Sciatic nerve (tissue), 2 donors: ENCODE results near the gene CKLF. TPM values are rescaled to one million over a fixed set of nuclear protein-coding genes. Genes with fewer than 3 reads are reported as not detected.
A peak's percentile ranks its signal among the peaks of the same experiment; 100 is the strongest.
"Not testable (repeated sequence)": the region's sequence is repeated elsewhere in the genome, so short reads cannot be mapped to it uniquely, and the experiment has no call there.

Source experiments
- ATAC-seq: fragments of 200-7000 bp; cut with Tn5 transposase; one replicate; pipeline ENCODE4 v1.9.1; 2020; ENCODE audit warnings: mild to moderate bottlenecking, moderate library complexity
- DNase-seq: peaks from one replicate; pipeline ENCODE4 v3.0.0-alpha.2; 2020; ENCODE audit warnings: low spot score
- intact Hi-C: fragments of 100-400 bp; cut with DNase I; formaldehyde crosslinking; loops from one replicate; pipeline ENCODE4 v1.14.2; 2022
- total RNA-seq: library from RNA; stranded (reverse); fragmentation: NEBNext Ultra II Directional; extraction: Animal tissue kit (Norgen Biotek cat#: 25700); gene quantifications from one replicate; pipeline ENCODE4 v1.2.1, GENCODE V29; 2021
- donor health status: DM: no; HTN: no; CAD: no.
- donor health status: DM: no; HTN: no; CAD: no.

Gene CKLF
- 36.9 TPM for total RNA-seq

GRCh38 chr16:66552286-66553177 is at the start of gene CKLF:
CKLF (plus strand) TSS chr16:66552576; CDS start chr16:66552716, 140 bp downstream.
- peak; percentile 94 for DNase-seq
- intact Hi-C loops, result no loop called here
- peak; percentile 93 for ATAC-seq

GRCh38 chr16:66503030-66503429 is 49.3 kb upstream of the CKLF start:
- ATAC-seq, result peak; percentile 82
- DNase-seq, result peak; percentile 63
- intact Hi-C loops, result no loop called here

- DNase-seq, result no peak
- no peak for ATAC-seq
- intact Hi-C loops, result no loop called here
Measured at GRCh38 chr16:66503612-66504011, 48.8 kb upstream of the CKLF start.

- DNase-seq (no peak), ATAC-seq (no peak)
- intact Hi-C loops, result no loop called here
Measured at GRCh38 chr16:66507731-66508239, 44.6 kb upstream of the CKLF start.

GRCh38 chr16:66508248-66508913 is 44.0 kb upstream of the CKLF start:
- ATAC-seq (no peak), DNase-seq (no peak)
- intact Hi-C loops, result no loop called here

- intact Hi-C loops, result no loop called here
- ATAC-seq (no peak), DNase-seq (peak; percentile 53)
Measured at GRCh38 chr16:66508914-66509496, 43.4 kb upstream of the CKLF start.

GRCh38 chr16:66509576-66509975 is 42.8 kb upstream of the CKLF start:
- intact Hi-C loops, result no loop called here
- DNase-seq (peak; percentile 54), ATAC-seq (no peak)

GRCh38 chr16:66510298-66510697 is 42.1 kb upstream of the CKLF start:
- intact Hi-C loops, result no loop called here
- ATAC-seq (no peak), DNase-seq (peak; percentile 51)

GRCh38 chr16:66510711-66511601 is 41.4 kb upstream of the CKLF start:
- DNase-seq (peak; percentile 66), ATAC-seq (peak; percentile 44)
- intact Hi-C loops, result no loop called here

- intact Hi-C loops, result no loop called here
- DNase-seq (peak; percentile 59), ATAC-seq (peak; percentile 4)
Measured at GRCh38 chr16:66511602-66512271, 40.6 kb upstream of the CKLF start.

GRCh38 chr16:66512272-66513110 is 39.9 kb upstream of the CKLF start:
- ATAC-seq, result no peak
- DNase-seq, result peak; percentile 56
- intact Hi-C loops, result no loop called here

GRCh38 chr16:66513111-66513723 is 39.2 kb upstream of the CKLF start:
- no peak for ATAC-seq
- DNase-seq, result peak; percentile 31
- intact Hi-C loops, result no loop called here

- intact Hi-C loops, ATAC-seq: not testable (repeated sequence)
- peak; percentile 45 for DNase-seq
Measured at GRCh38 chr16:66514391-66514790, 38.0 kb upstream of the CKLF start.

- peak; percentile 42 for DNase-seq
- intact Hi-C loops, ATAC-seq: not testable (repeated sequence)
Measured at GRCh38 chr16:66514980-66515595, 37.3 kb upstream of the CKLF start.

GRCh38 chr16:66515596-66516508 is 36.5 kb upstream of the CKLF start:
- intact Hi-C loops, result no loop called here
- DNase-seq (no peak), ATAC-seq (no peak)

- DNase-seq, result no peak
- intact Hi-C loops, result no loop called here
- no peak for ATAC-seq
Measured at GRCh38 chr16:66516509-66516807, 35.9 kb upstream of the CKLF start.
